Astrocyte of the hippocampus (primary cell): ENCODE results near the gene SMC4.
A peak's percentile ranks its signal among the peaks of the same experiment; 100 is the strongest.

Experiments
- DNase-seq: peaks from one replicate; pipeline ENCODE4 v3.0.0; 2011; ENCODE audit warnings: low read depth, low spot score

SMC4 gene

GRCh38 chr3:160475884-160476283 is 76.4 kb downstream of the SMC4 start:
- DNase-seq, result no peak

GRCh38 chr3:160477750-160478149 is 78.3 kb downstream of the SMC4 start:
- DNase-seq, result peak; percentile 23

GRCh38 chr3:160478338-160478737 is 78.9 kb downstream of the SMC4 start:
- DNase-seq, result peak; percentile 18

- DNase-seq, result no peak
Measured at GRCh38 chr3:160479376-160479775, 79.9 kb downstream of the SMC4 start.

- no peak for DNase-seq
Measured at GRCh38 chr3:160480931-160481330, 81.5 kb downstream of the SMC4 start.

GRCh38 chr3:160481856-160482255 is 82.4 kb downstream of the SMC4 start:
- DNase-seq, result no peak

GRCh38 chr3:160482796-160483195 is 83.3 kb downstream of the SMC4 start:
- DNase-seq, result no peak
